C4-2B (cell line): Measurements from ENCODE around the gene SCNM1.

Experiments used
- H3K27ac ChIP-seq: fragments of 450-650 bp; 2 replicates; pipeline ENCODE4 v1.5.1; 2017
- ZFX ChIP-seq: fragments of 450-650 bp; IDR thresholded peaks from 2 replicates; pipeline ENCODE4 v1.6.1; 2017
- TF ChIP-seq, protein P1 (sequence below): fragments of 450-650 bp; conservative IDR thresholded peaks from 2 replicates; pipeline ENCODE4 v1.5.1; 2017; ENCODE audit warnings: mild to moderate bottlenecking

The SCNM1 gene

DNA sequence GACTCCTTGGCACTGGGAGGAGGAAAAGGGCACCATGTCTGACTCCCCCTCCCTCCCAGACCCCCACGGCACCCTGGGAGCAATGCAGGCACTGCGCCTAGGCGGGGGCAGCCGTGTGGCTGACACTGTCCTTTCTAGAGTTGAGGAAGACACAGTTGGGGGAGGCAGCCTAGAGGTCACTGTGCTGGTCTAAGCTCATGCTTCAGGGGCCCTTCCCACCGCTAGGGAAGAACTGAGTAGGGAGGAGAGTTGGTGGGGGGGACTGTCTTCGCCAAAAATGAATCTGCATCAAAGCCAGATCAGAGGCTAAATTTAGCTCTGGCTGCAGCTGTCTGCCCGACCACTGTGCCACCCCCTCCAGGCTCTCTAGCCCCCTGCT lies 22.9 kb upstream of the SCNM1 start:
- no peak for TF ChIP-seq ZFX
- TF ChIP-seq, protein P1, sequence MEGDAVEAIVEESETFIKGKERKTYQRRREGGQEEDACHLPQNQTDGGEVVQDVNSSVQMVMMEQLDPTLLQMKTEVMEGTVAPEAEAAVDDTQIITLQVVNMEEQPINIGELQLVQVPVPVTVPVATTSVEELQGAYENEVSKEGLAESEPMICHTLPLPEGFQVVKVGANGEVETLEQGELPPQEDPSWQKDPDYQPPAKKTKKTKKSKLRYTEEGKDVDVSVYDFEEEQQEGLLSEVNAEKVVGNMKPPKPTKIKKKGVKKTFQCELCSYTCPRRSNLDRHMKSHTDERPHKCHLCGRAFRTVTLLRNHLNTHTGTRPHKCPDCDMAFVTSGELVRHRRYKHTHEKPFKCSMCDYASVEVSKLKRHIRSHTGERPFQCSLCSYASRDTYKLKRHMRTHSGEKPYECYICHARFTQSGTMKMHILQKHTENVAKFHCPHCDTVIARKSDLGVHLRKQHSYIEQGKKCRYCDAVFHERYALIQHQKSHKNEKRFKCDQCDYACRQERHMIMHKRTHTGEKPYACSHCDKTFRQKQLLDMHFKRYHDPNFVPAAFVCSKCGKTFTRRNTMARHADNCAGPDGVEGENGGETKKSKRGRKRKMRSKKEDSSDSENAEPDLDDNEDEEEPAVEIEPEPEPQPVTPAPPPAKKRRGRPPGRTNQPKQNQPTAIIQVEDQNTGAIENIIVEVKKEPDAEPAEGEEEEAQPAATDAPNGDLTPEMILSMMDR: no peak
- no peak overlapping the region for H3K27ac ChIP-seq

- no peak for TF ChIP-seq ZFX
- TF ChIP-seq, protein P1: no peak
- H3K27ac ChIP-seq: no peak overlapping the region
Measured at GRCh38 chr1:151143986-151144385, 22.0 kb upstream of the SCNM1 start.

GRCh38 chr1:151144474-151145303 lies 21.3 kb upstream of the SCNM1 start:
- TF ChIP-seq, protein P1: no peak
- no peak for TF ChIP-seq ZFX
- no peak overlapping the region for H3K27ac ChIP-seq

GRCh38 chr1:151145304-151146071 lies 20.5 kb upstream of the SCNM1 start:
- TF ChIP-seq ZFX: no peak
- TF ChIP-seq, protein P1: no peak
- no peak overlapping the region for H3K27ac ChIP-seq

DNA sequence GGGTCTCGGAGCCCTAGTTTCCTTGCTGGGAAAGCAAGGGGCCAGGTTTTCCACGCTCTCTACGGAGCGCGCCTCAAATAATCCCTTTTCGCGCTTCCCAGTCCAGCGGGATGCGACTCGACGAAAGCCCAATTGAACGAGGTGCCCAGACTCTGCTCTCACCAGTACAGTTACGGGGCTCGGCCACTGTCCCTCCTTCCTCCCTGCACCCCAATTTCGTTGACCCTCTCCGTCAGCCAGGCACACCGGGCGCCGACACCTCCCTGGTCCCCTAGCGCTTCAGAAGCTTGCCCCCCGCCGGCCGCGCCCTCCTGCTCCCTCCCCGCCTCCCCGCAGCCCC lies 19.9 kb upstream of the SCNM1 start:
- TF ChIP-seq ZFX: no peak
- TF ChIP-seq, protein P1: no peak
- peak overlapping the region; percentile 9; the same call in 1 of the 2 replicates for H3K27ac ChIP-seq

DNA sequence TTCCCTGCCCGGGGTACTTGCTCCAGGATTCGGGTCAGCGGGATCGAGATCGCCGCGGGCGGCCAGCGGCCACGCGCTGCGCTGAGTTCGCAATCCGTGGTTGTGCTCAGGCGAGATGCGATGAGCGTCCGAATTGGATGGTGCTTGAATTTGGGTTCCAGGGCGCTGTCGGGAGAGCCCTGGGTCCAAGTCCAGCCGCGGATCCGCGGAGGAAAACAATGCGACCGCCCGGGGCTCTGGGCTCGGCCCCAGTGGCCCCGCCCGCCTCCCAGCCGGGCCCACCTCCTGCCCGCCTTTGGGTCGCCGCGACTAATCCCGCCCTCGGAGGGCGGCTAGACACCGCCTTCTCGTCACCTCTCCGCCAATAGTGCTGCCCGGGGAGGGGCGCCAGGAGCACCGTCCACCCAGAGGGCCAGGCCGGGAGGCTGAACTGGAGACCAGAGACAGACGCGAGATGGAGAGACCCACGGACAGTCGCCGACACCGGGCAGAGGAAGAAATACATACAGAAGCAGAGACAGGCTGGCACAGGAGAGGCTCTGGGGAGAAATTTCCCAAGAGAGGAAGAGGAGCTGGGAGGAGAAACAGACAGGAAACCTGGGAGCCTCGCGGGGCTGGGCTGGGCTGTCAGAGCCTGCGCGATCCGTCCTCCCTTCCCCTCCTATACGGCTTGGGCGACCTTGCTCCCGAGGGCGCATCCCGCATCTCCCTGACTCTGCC lies 19.4 kb upstream of the SCNM1 start, which contains the start of gene SEMA6C:
TSS of gene SEMA6C (minus strand) at position 220 of the 720 bp plus-strand sequence. CDS start 4,010 bp downstream, outside the sequence.
- no peak for TF ChIP-seq ZFX
- TF ChIP-seq, protein P1: no peak
- peak within 1 kb of the TSS; percentile 9; the same call in 1 of the 2 replicates for H3K27ac ChIP-seq

GRCh38 chr1:151147132-151147503 lies 18.8 kb upstream of the SCNM1 start:
- TF ChIP-seq, protein P1: no peak
- no peak for TF ChIP-seq ZFX
- H3K27ac ChIP-seq: no peak overlapping the region
